NCI-H2029 treated with DMSO at 0.1 percent for 48 hours (cell line): ENCODE data around the gene TASL.
"Not testable (repeated sequence)": the region's sequence is repeated elsewhere in the genome, so short reads cannot be mapped to it uniquely, and the experiment has no call there.

Experiments
- DNase-seq: peaks from one replicate; lab custom pipeline; 2025; lab: John Stamatoyannopoulos, UW

The TASL gene

DNA sequence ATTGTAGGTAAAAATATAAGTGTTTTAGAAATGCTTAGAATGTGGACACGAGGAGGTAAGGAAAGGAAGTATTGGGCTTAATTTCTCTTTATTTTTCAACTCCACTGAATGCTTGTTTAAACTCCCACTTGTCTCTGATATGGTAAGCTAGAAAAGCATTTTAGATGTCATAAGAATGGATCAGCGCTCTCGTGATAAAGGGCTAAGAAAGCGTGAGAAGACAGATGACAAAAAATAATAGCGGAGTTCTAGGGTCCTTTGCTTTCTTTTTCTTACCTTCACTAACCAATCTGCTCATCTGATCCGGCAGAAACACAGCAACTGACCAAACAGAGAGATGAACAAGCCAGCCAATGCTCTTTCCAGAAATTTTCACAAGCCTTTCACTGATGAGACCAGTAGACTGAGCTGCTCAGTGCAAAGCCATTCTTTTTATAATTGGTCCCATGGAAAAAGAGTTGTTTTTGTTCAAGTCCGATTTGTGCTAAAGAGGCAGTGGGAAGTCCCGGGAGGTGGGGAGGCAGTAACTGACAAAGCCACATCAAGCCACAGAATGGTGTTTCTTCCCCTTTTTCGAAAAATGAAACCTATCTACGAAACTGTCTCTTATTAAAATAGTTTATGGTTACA is at the start of gene TASL:
Gene TASL, minus strand, starts transcription at position 405 of the 630 bp plus-strand sequence. CDS start 17,411 bp downstream, outside the sequence.
- DNase-seq = no peak

GRCh38 chrX:30626402-30626801 is 48.8 kb upstream of the TASL start:
- no peak for DNase-seq

GRCh38 chrX:30622361-30622760 is 44.8 kb upstream of the TASL start:
- no peak for DNase-seq

GRCh38 chrX:30620980-30621618 is 43.5 kb upstream of the TASL start:
- no peak for DNase-seq

- no peak for DNase-seq
Observed at GRCh38 chrX:30620125-30620524, 42.6 kb upstream of the TASL start.

DNA sequence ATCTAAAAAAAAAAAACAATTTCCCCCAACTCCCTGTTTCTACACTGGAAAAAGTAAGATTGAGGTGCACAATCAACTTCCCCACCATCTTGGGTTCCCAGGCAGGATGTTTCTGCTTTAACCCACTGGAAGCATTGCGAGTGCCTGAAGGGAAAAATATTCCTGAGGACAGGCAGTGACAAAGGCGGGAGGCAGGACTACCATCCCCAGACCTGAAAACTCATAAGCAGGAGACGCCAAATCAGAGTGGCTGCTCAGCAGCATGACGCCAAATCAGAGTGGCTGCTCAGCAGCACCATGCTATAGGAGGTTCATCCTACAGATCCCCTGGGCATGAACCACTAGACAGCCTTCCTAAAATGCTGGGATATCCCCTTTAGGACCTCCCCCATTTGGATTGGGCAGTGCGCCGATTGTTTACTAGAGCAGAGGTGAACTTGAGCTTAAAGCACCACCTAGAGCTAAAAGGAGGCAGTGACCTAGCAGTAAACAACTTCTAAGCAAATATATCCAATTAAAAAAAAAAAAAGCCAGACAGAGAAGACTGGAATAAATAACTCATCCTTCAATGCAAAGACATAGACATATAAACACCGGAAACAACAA is 40.7 kb upstream of the TASL start:
- no peak for DNase-seq

DNA sequence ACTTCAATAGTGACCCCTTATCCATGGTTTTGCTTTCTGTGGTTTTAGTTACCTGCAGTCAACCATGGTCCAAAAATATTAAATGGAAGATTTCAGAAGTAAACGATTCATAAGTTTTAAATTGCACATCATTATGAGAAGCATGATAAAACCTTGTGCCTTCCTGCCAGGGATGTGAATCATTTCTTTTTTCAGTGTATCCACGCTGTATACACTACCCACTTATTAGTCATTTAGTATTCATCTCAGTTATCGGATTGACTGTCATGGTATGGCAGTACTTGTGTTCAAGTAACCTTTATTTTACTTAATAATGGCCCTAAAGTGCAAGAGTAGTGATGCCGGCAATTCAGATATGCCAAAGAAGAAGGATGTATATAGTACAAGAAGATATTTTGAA is 37.7 kb upstream of the TASL start:
- no peak for DNase-seq

DNA sequence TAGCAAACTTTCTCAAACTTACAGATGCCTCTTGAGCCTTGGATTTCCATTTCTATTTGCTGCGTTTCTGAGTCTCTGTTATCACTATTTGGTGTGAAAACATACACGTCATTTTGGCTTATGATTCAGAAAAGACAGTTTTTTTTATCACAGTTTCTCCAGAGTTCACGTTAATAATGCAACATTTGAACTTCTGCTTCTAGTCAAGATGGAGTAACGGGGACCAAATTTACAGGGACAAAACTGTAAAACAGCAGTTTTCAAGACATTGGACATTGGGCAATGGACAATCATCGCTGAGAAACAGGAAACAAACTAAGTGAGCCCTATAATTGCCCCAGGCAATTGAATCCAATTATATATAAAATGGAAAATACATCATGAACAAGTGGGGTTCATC is 36.2 kb upstream of the TASL start:
- DNase-seq = no peak

DNA sequence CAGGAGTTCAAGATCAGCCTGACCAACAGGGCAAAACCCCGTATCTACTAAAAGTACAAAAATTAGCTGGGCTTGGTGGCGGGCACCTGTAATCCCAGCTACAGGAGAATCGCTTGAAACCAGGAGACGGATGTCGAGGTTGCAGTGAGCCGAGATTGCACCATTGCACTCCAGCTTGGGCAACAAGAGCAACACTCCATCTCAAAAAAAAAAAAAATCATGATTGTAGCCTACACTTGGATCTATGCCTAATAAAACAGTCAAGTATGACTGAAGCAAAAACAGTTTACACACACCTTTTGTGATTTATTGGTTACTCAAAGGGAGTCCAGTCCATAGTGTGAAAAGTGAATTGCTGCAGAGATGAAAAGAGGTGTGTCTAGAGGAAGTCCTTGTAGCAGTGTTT is 34.7 kb upstream of the TASL start:
- DNase-seq = peak; percentile 37

DNA sequence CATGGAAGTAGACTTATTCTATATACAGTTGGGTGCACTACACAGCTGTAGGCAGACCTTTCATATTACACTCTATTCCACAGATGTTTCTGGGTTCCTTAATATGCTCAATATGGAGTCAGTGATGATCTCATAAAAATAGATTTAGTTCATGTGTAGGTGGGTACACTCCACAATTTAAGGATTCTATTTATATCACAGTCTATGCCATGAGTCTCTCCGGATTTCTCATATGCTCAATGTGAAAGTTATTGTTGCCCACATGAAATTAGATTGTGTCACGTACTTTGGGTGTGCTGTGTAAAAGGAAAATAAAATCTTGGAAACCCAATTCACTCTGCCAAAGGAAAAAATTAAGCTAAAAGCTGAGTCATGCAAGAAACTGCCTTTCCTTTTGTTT is 32.5 kb upstream of the TASL start:
- DNase-seq = no peak

DNA sequence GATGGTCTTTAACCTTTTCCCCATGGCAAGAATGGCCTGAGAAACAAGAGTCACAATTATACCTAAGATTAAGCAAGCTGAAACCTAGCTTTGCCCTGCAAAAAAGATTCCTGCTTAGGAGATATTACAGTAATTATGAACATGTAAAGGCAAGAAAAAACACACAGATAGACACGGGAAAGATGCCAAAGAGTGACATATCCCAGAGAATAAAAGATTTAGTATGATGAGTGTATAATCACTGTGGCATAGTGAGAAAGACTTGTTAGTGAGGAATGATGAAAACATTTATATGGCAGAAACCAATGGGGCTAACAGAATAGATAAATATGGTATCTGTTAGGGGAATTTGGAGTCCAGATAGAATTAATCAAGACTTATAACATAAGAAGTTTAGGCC is 29.6 kb upstream of the TASL start:
- no peak for DNase-seq

GRCh38 chrX:30600269-30601176 is 23.0 kb upstream of the TASL start:
- DNase-seq = not testable (repeated sequence)

DNA sequence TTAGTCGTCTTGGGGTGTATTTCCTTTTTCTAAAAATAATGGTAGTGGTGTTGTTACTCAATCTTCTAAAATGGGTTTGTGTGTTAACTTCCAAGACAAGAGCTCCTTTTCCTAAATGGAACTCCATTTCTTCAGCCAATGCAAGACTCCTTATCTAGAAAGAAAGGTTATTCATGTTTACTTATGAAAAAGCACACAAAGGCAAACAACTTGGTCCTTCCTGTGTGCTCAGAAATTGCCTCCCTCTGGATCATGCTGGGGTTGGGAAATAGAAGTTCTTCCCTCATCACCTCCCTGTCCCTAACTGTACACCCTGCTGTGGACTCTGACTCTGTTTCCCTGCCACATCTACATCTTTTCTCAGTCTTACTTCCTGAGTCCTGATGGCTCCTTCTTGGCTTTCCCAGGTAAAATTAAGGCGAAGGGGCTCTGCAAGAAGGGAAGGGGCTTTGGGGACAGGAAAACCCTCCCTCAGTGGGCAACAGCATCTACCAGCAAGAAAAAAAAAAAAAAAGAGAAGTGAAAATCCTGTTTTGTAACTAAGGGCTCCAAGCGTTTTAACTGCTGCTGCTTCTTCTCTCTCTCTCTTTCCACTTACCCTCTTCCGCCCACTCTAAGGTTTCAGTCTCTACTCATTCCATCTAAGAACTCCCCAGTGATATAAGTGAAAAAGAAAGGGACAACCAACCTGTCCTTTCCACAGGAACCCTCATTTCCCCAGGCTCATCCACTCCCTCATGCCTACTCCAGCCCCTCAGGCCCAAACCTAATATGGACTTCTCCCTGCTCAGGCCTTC is 19.8 kb upstream of the TASL start:
- no peak for DNase-seq

GRCh38 chrX:30593440-30594200 is 16.1 kb upstream of the TASL start:
- DNase-seq = no peak

DNA sequence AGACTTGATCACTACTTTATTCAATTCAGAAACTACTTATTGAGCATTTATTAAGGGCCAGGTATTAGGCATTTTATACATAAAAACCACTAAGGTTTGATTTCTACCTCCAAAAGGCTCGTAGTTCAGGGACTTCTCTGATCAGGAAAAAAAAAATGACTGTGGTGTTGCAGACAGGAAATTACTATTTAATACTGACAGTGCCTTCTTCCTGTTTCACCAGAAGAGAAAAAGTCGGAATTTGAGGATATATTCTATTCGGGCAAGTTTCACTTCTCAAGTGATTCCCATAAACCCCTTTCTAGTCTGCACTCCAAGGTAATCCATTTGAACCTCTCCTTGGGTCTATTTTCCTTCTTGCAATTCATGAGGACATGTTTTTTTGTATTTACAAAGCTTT is 15.3 kb upstream of the TASL start:
- no peak for DNase-seq

DNA sequence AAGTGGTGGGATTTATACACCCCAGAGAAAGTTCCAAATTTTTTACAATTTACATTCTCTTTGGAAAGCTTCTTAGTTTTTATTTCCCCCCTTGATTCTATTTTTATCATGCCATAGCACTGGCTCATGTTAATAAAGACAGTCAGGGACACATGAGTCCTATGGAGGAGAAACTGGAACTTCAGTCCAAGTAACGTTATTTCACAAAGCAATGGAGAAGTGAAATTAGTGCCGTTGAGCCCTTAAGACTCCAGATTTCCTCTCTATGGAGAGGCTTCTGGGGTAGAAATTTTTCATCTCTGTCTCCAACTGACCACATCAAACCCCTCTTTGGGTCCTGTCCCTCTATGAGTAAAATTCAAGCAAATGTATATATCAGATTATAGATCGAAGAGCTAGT is 12.8 kb upstream of the TASL start:
- no peak for DNase-seq

GRCh38 chrX:30589146-30589888 is 11.8 kb upstream of the TASL start:
- no peak for DNase-seq

DNA sequence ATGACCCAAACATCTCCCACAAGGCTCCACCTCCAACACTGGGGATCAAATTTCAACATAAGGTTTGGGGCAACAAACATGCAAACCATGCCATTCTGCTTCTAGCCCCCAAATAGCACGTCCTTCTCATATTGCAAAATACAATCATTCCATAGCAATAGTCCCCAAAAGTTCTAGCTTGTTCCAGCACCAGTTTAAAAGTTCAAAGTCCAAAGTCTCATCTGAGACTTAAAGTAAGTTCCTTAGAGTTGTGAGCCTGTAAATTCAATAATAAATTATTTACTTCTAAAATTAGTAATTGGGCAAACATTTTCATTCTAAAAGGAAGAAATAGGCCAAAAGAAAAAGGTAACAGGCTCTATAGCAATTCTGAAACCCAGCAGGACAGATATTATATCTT is 8.9 kb upstream of the TASL start:
- no peak for DNase-seq

GRCh38 chrX:30582664-30583063 is 5.1 kb upstream of the TASL start:
- DNase-seq = no peak

- DNase-seq = no peak
Observed at GRCh38 chrX:30580641-30581040, 3.1 kb upstream of the TASL start.
